GM21423 (cell line): ENCODE results near the gene RAB6A.
A peak's percentile ranks its signal among the peaks of the same experiment; 100 is the strongest.
"Not testable (repeated sequence)": the region's sequence is repeated elsewhere in the genome, so short reads cannot be mapped to it uniquely, and the experiment has no call there.

Source experiments
- ATAC-seq: cut with Tn5 transposase; IDR thresholded peaks from one replicate; pipeline ENCODE4 v1.9.1; 2021; ENCODE audit warnings: mild to moderate bottlenecking, moderate library complexity; ENCODE audit not compliant: unreplicated experiment

The RAB6A gene

GRCh38 chr11:73729594-73730206, 31.2 kb downstream of the RAB6A start:
- ATAC-seq = no peak

- no peak for ATAC-seq
Observed at GRCh38 chr11:73728000-73728399, 32.9 kb downstream of the RAB6A start.

- no peak for ATAC-seq
Observed at GRCh38 chr11:73726825-73727224, 34.0 kb downstream of the RAB6A start.

- no peak for ATAC-seq
Observed at GRCh38 chr11:73717136-73717535, 43.7 kb downstream of the RAB6A start.

- ATAC-seq = no peak
Observed at GRCh38 chr11:73716153-73717056, 44.5 kb downstream of the RAB6A start.

GRCh38 chr11:73715541-73715940, 45.3 kb downstream of the RAB6A start:
- no peak for ATAC-seq

GRCh38 chr11:73710964-73711363, 49.9 kb downstream of the RAB6A start:
- no peak for ATAC-seq

- ATAC-seq = no peak
Observed at GRCh38 chr11:73705053-73705452, 55.8 kb downstream of the RAB6A start.

- no peak for ATAC-seq
Observed at GRCh38 chr11:73693899-73694525, 66.9 kb downstream of the RAB6A start.

- no peak for ATAC-seq
Observed at GRCh38 chr11:73680687-73681086, 80.2 kb downstream of the RAB6A start.

- ATAC-seq = not testable (repeated sequence)
Observed at GRCh38 chr11:73676552-73676951, 84.3 kb downstream of the RAB6A start.

GRCh38 chr11:73671701-73672100, 89.2 kb downstream of the RAB6A start:
- no peak for ATAC-seq

- no peak for ATAC-seq
Observed at GRCh38 chr11:73670808-73671207, 90.1 kb downstream of the RAB6A start.

- no peak for ATAC-seq
Observed at GRCh38 chr11:73667891-73668290, 93.0 kb downstream of the RAB6A start.

GRCh38 chr11:73664877-73665276, 96.0 kb downstream of the RAB6A start:
- ATAC-seq = no peak

GRCh38 chr11:73663604-73664495, 97.0 kb downstream of the RAB6A start:
- ATAC-seq = no peak

GRCh38 chr11:73662445-73663157, 98.3 kb downstream of the RAB6A start:
- ATAC-seq = no peak

- peak; percentile 68 for ATAC-seq
Observed at GRCh38 chr11:73661035-73661628, 99.7 kb downstream of the RAB6A start.

GRCh38 chr11:73660497-73661034, 100.3 kb downstream of the RAB6A start:
- ATAC-seq = no peak

GRCh38 chr11:73659961-73660360, 100.9 kb downstream of the RAB6A start:
- no peak for ATAC-seq
